GM12874 (cell line): ENCODE data around the gene HPCAL4.

Experiments used
- CTCF ChIP-seq: IDR thresholded peaks from 2 replicates; pipeline ENCODE4 v1.5.1; 2011; ENCODE audit warnings: low read depth, mild to moderate bottlenecking, control low read depth, low read length, moderate library complexity; ENCODE audit not compliant: insufficient read depth

HPCAL4 gene

GRCh38 chr1:39657923-39658485 lies 33.2 kb downstream of the HPCAL4 start:
- TF ChIP-seq CTCF, result peak; percentile 89

- TF ChIP-seq CTCF, result no peak
Observed at GRCh38 chr1:39657402-39657801, 33.8 kb downstream of the HPCAL4 start.

GRCh38 chr1:39656391-39656790 lies 34.8 kb downstream of the HPCAL4 start:
- TF ChIP-seq CTCF, result no peak

- no peak for TF ChIP-seq CTCF
Observed at GRCh38 chr1:39655578-39656268, 35.5 kb downstream of the HPCAL4 start.

GRCh38 chr1:39654291-39654690 lies 36.9 kb downstream of the HPCAL4 start:
- TF ChIP-seq CTCF, result no peak

- TF ChIP-seq CTCF, result peak; percentile 85
Observed at GRCh38 chr1:39653546-39654031, 37.6 kb downstream of the HPCAL4 start.

GRCh38 chr1:39652554-39652953 lies 38.7 kb downstream of the HPCAL4 start:
- no peak for TF ChIP-seq CTCF
